T-helper 2 cell treated with Interferon-gamma antibody and Interleukin-4, amounts not matched to agents 5 μg/mL and 100 μg/mL, for 36 hours (primary cell): ENCODE results near the gene TMEM63C.

Source experiments
- DNase-seq: peaks from one replicate; pipeline ENCODE4 v3.0.0; 2021; ENCODE audit warnings: low spot score
- H3K27ac Mint-ChIP-seq: one replicate; pipeline ENCODE4 v1.8.0; 2021; ENCODE audit warnings: mild to moderate bottlenecking, mixed read lengths
- H3K27me3 Mint-ChIP-seq: one replicate; pipeline ENCODE4 v1.8.0; 2021; ENCODE audit warnings: low read depth, mixed read lengths
- H3K36me3 Mint-ChIP-seq: one replicate; pipeline ENCODE4 v1.8.0; 2021; ENCODE audit warnings: low read depth, mixed read lengths
- H3K4me1 Mint-ChIP-seq: one replicate; pipeline ENCODE4 v1.8.0; 2021; ENCODE audit warnings: low read depth, mixed read lengths
- H3K4me3 Mint-ChIP-seq: one replicate; pipeline ENCODE4 v1.8.0; 2022; ENCODE audit warnings: mild to moderate bottlenecking, moderate library complexity, mixed read lengths
- H3K9me3 Mint-ChIP-seq: one replicate; pipeline ENCODE4 v1.8.0; 2021; ENCODE audit warnings: mixed read lengths

Gene TMEM63C

GRCh38 chr14:77290705-77291104, 109.1 kb downstream of the TMEM63C start:
- no peak for DNase-seq
- H3K27ac Mint-ChIP-seq = no peak overlapping the region
- no peaks in the 10 kb centered on the region for H3K4me1 Mint-ChIP-seq
- no peaks in the 10 kb centered on the region for H3K27me3 Mint-ChIP-seq
- H3K9me3 Mint-ChIP-seq = no peaks in the 10 kb centered on the region
- H3K36me3 Mint-ChIP-seq = no peaks in the 10 kb centered on the region
- no peak overlapping the region for H3K4me3 Mint-ChIP-seq

- H3K9me3 Mint-ChIP-seq = no peaks in the 10 kb centered on the region
- no peak overlapping the region for H3K27ac Mint-ChIP-seq
- no peak overlapping the region for H3K4me3 Mint-ChIP-seq
- no peak for DNase-seq
- H3K36me3 Mint-ChIP-seq = no peaks in the 10 kb centered on the region
- no peaks in the 10 kb centered on the region for H3K27me3 Mint-ChIP-seq
- no peaks in the 10 kb centered on the region for H3K4me1 Mint-ChIP-seq
Measured at GRCh38 chr14:77296155-77296554, 114.6 kb downstream of the TMEM63C start.

GRCh38 chr14:77296906-77297305, 115.3 kb downstream of the TMEM63C start:
- Mint-ChIP-seq H3K27me3 (no peaks in the 10 kb centered on the region), H3K36me3 (no peaks in the 10 kb centered on the region), H3K9me3 (no peaks in the 10 kb centered on the region), H3K27ac (no peak overlapping the region), H3K4me3 (no peak overlapping the region), H3K4me1 (no peaks in the 10 kb centered on the region)
- no peak for DNase-seq

- Mint-ChIP-seq H3K4me3 (no peak overlapping the region), H3K9me3 (no peaks in the 10 kb centered on the region), H3K4me1 (peaks cover 12% of the 10 kb centered on the region), H3K27ac (no peak overlapping the region), H3K27me3 (no peaks in the 10 kb centered on the region), H3K36me3 (no peaks in the 10 kb centered on the region)
- no peak for DNase-seq
Measured at GRCh38 chr14:77299771-77300170, 118.2 kb downstream of the TMEM63C start.

- H3K4me1 Mint-ChIP-seq = peaks cover 12% of the 10 kb centered on the region
- no peaks in the 10 kb centered on the region for H3K9me3 Mint-ChIP-seq
- peak; percentile 51 for DNase-seq
- no peak overlapping the region for H3K4me3 Mint-ChIP-seq
- H3K27ac Mint-ChIP-seq = no peak overlapping the region
- H3K36me3 Mint-ChIP-seq = no peaks in the 10 kb centered on the region
- no peaks in the 10 kb centered on the region for H3K27me3 Mint-ChIP-seq
Measured at GRCh38 chr14:77301103-77301502, 119.5 kb downstream of the TMEM63C start.

GRCh38 chr14:77302926-77303325, 121.3 kb downstream of the TMEM63C start:
- Mint-ChIP-seq H3K9me3 (no peaks in the 10 kb centered on the region), H3K4me1 (peaks cover 12% of the 10 kb centered on the region), H3K36me3 (no peaks in the 10 kb centered on the region), H3K27me3 (no peaks in the 10 kb centered on the region), H3K27ac (no peak overlapping the region), H3K4me3 (no peak overlapping the region)
- peak; percentile 78 for DNase-seq

GRCh38 chr14:77303417-77304156, 122.0 kb downstream of the TMEM63C start:
- Mint-ChIP-seq H3K36me3 (no peaks in the 10 kb centered on the region), H3K4me1 (peaks cover 12% of the 10 kb centered on the region), H3K4me3 (peak overlapping the region; percentile 1), H3K27me3 (no peaks in the 10 kb centered on the region), H3K27ac (peak overlapping the region; percentile 46), H3K9me3 (no peaks in the 10 kb centered on the region)
- peak; percentile 78 for DNase-seq

- H3K4me1 Mint-ChIP-seq = peaks cover 12% of the 10 kb centered on the region
- H3K36me3 Mint-ChIP-seq = no peaks in the 10 kb centered on the region
Measured at GRCh38 chr14:77305696-77306095, 124.1 kb downstream of the TMEM63C start.

GRCh38 chr14:77306416-77306815, 124.8 kb downstream of the TMEM63C start:
- H3K36me3 Mint-ChIP-seq = no peaks in the 10 kb centered on the region
- no peak overlapping the region for H3K27ac Mint-ChIP-seq
- H3K4me3 Mint-ChIP-seq = no peak overlapping the region
- H3K9me3 Mint-ChIP-seq = no peaks in the 10 kb centered on the region
- DNase-seq = no peak
- H3K27me3 Mint-ChIP-seq = no peaks in the 10 kb centered on the region
- H3K4me1 Mint-ChIP-seq = peaks cover 12% of the 10 kb centered on the region

More at GRCh38 chr14:77305696-77306095, 124.1 kb downstream of the TMEM63C start:
- DNase-seq = no peak
- Mint-ChIP-seq H3K27ac (no peak overlapping the region), H3K9me3 (no peaks in the 10 kb centered on the region), H3K27me3 (no peaks in the 10 kb centered on the region), H3K4me3 (no peak overlapping the region)

GRCh38 chr14:77306851-77307496, 125.4 kb downstream of the TMEM63C start:
- Mint-ChIP-seq H3K27me3 (no peaks in the 10 kb centered on the region), H3K9me3 (no peaks in the 10 kb centered on the region), H3K27ac (no peak overlapping the region), H3K4me3 (no peak overlapping the region), H3K36me3 (no peaks in the 10 kb centered on the region), H3K4me1 (peaks cover 12% of the 10 kb centered on the region)
- DNase-seq = no peak
